Hepatocyte (in vitro differentiated cells): ENCODE data around the gene ST6GALNAC2. TPM values are rescaled to one million over a fixed set of nuclear protein-coding genes. Genes with fewer than 3 reads are reported as not detected.
"Not testable (repeated sequence)": the region's sequence is repeated elsewhere in the genome, so short reads cannot be mapped to it uniquely, and the experiment has no call there.

Experiments
- DNase-seq: peaks from one replicate; pipeline ENCODE4 v3.0.0-alpha.2; 2016; ENCODE audit warnings: low spot score
- H2AFZ ChIP-seq: fragments of 200-600 bp; sonication (generic); 2 replicates; pipeline ENCODE4 v1.6.0; 2016; ENCODE audit warnings: antibody characterized with exemption, mild to moderate bottlenecking
- H3K27ac ChIP-seq: fragments of 200-600 bp; sonication (generic); 2 replicates; pipeline ENCODE4 v1.5.1; 2016; ENCODE audit warnings: mild to moderate bottlenecking
- H3K27me3 ChIP-seq: fragments of 200-600 bp; sonication (generic); 2 replicates; pipeline ENCODE4 v1.6.1; 2016
- H3K36me3 ChIP-seq: fragments of 200-600 bp; sonication (generic); replicated peaks from 2 replicates; pipeline ENCODE4 v1.5.1; 2016; ENCODE audit warnings: low read depth; ENCODE audit not compliant: insufficient read depth
- H3K4me1 ChIP-seq: fragments of 200-600 bp; sonication (generic); 2 replicates; pipeline ENCODE4 v1.5.1; 2016; ENCODE audit warnings: mild to moderate bottlenecking, moderate library complexity; ENCODE audit not compliant: insufficient read depth
- H3K4me2 ChIP-seq: fragments of 200-600 bp; sonication (generic); 2 replicates; pipeline ENCODE4 v1.6.0; 2016
- H3K4me3 ChIP-seq: fragments of 200-600 bp; sonication (generic); 2 replicates; pipeline ENCODE4 v1.5.1; 2016; ENCODE audit warnings: mild to moderate bottlenecking
- H3K79me2 ChIP-seq: fragments of 200-600 bp; sonication (generic); 2 replicates; pipeline ENCODE4 v1.6.0; 2017; ENCODE audit warnings: mild to moderate bottlenecking
- H3K9me2 ChIP-seq: fragments of 200-600 bp; sonication (generic); replicated peaks from 2 replicates; pipeline ENCODE4 v1.6.0; 2017; ENCODE audit warnings: mild to moderate bottlenecking; ENCODE audit not compliant: insufficient read depth
- H3K9me3 ChIP-seq: fragments of 200-600 bp; sonication (generic); 2 replicates; pipeline ENCODE4 v1.5.1; 2016; ENCODE audit warnings: low read depth, mild to moderate bottlenecking
- H4K20me1 ChIP-seq: fragments of 200-600 bp; sonication (generic); 2 replicates; pipeline ENCODE4 v1.6.0; 2016; ENCODE audit warnings: mild to moderate bottlenecking; ENCODE audit not compliant: insufficient read depth, poor library complexity, severe bottlenecking
- EZH2 ChIP-seq: fragments of 200-600 bp; sonication (generic); IDR thresholded peaks from 2 replicates; pipeline ENCODE4 v1.6.1; 2016; ENCODE audit warnings: antibody characterized with exemption, mild to moderate bottlenecking, borderline replicate concordance
- EZH2phosphoT487 ChIP-seq: fragments of 200-600 bp; sonication (generic); IDR thresholded peaks from one replicate; pipeline ENCODE4 v1.6.1; 2018; ENCODE audit warnings: antibody characterized with exemption, mild to moderate bottlenecking, low read depth, moderate library complexity; ENCODE audit not compliant: unreplicated experiment, severe bottlenecking
- WGBS: methylation state at CpG from one replicate; pipeline ENCODE4 v1.1.6; 2016; ENCODE audit warnings: low lambda C conversion rate; ENCODE audit errors: missing lambda C conversion rate; 5-methylcytosine and 5-hydroxymethylcytosine counted together
- polyA plus RNA-seq: library from polyadenylated mRNA; unstranded; fragments of >200 nt; fragmentation: Nextera tagmentation; extraction: Ambion mirVana; gene quantifications from 2 replicates; pipeline ENCODE4 v1.2.1, GENCODE V29; 2016
- total RNA-seq: library from RNA; depleted of rRNA; stranded (reverse); fragments of >200 nt; gene quantifications from 2 replicates; pipeline ENCODE4 v1.2.3, GENCODE V29; 2014
- TF ChIP-seq, protein P1 (sequence below): fragments of 200-600 bp; sonication (generic); IDR thresholded peaks from 2 replicates; pipeline ENCODE4 v1.5.1; 2016; ENCODE audit warnings: antibody characterized with exemption, mild to moderate bottlenecking; ENCODE audit not compliant: poor library complexity

ST6GALNAC2 gene
- total and polyA plus RNA-seq, 2 experiments from 2014 or later = 1.4 to 1.8 TPM

- H3K9me2 ChIP-seq = no peaks in the 10 kb centered on the region
- H3K4me3 ChIP-seq = no peak overlapping the region
- TF ChIP-seq EZH2phosphoT487 = no peak
- no peak for TF ChIP-seq EZH2
- TF ChIP-seq, protein P1, sequence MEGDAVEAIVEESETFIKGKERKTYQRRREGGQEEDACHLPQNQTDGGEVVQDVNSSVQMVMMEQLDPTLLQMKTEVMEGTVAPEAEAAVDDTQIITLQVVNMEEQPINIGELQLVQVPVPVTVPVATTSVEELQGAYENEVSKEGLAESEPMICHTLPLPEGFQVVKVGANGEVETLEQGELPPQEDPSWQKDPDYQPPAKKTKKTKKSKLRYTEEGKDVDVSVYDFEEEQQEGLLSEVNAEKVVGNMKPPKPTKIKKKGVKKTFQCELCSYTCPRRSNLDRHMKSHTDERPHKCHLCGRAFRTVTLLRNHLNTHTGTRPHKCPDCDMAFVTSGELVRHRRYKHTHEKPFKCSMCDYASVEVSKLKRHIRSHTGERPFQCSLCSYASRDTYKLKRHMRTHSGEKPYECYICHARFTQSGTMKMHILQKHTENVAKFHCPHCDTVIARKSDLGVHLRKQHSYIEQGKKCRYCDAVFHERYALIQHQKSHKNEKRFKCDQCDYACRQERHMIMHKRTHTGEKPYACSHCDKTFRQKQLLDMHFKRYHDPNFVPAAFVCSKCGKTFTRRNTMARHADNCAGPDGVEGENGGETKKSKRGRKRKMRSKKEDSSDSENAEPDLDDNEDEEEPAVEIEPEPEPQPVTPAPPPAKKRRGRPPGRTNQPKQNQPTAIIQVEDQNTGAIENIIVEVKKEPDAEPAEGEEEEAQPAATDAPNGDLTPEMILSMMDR = no peak
- H3K27ac ChIP-seq = peak overlapping the region; percentile 73
- H3K4me2 ChIP-seq = peak overlapping the region; percentile 60
- H4K20me1 ChIP-seq = no peaks in the 10 kb centered on the region
- no peak for DNase-seq
- no peaks in the 10 kb centered on the region for H3K79me2 ChIP-seq
- peak overlapping the region; percentile 26 for H2AFZ ChIP-seq
- H3K27me3 ChIP-seq = no peaks in the 10 kb centered on the region
- 55% methylated on average over 25 of the region's 25 CpGs for WGBS
- no peaks in the 10 kb centered on the region for H3K9me3 ChIP-seq
- no peaks in the 10 kb centered on the region for H3K36me3 ChIP-seq
- H3K4me1 ChIP-seq = peaks cover 42% of the 10 kb centered on the region
Measured at GRCh38 chr17:76524598-76525512, 60.8 kb downstream of the ST6GALNAC2 start.

- H3K36me3 ChIP-seq = no peaks in the 10 kb centered on the region
- no peaks in the 10 kb centered on the region for H3K9me3 ChIP-seq
- H3K27me3 ChIP-seq = no peaks in the 10 kb centered on the region
- H3K4me2 ChIP-seq = peak overlapping the region; percentile 57
- TF ChIP-seq, protein P1 = peak; percentile 97
- no peak for TF ChIP-seq EZH2
- H3K79me2 ChIP-seq = no peaks in the 10 kb centered on the region
- no peak overlapping the region for H3K4me3 ChIP-seq
- no peak overlapping the region for H3K27ac ChIP-seq
- peaks cover 27% of the 10 kb centered on the region for H3K4me1 ChIP-seq
- H2AFZ ChIP-seq = no peak overlapping the region
- WGBS = 24% methylated on average over 35 of the region's 35 CpGs
- DNase-seq = peak; percentile 82
- H3K9me2 ChIP-seq = no peaks in the 10 kb centered on the region
- no peaks in the 10 kb centered on the region for H4K20me1 ChIP-seq
Measured at GRCh38 chr17:76523084-76524037, 62.3 kb downstream of the ST6GALNAC2 start.

- H3K4me3 ChIP-seq, H3K9me2 ChIP-seq, H2AFZ ChIP-seq, H3K79me2 ChIP-seq, H3K36me3 ChIP-seq, H3K27me3 ChIP-seq, H3K27ac ChIP-seq, DNase-seq, H3K9me3 ChIP-seq, H3K4me2 ChIP-seq, H4K20me1 ChIP-seq: not testable (repeated sequence)
- peaks cover 14% of the 10 kb centered on the region for H3K4me1 ChIP-seq
- 96% methylated on average over 10 of the region's 10 CpGs for WGBS
Measured at GRCh38 chr17:76521683-76522082, 64.0 kb downstream of the ST6GALNAC2 start.
